ENCODE results near the gene ADARB2. TPM values are rescaled to one million over a fixed set of nuclear protein-coding genes. Genes with fewer than 3 reads are reported as not detected.
A peak's percentile ranks its signal among the peaks of the same experiment; 100 is the strongest.

The ADARB2 gene
- total and polyA plus RNA-seq, 4 donors, result 0.22 to 1.3 (median 0.55) TPM

GRCh38 chr10:1563028-1563427 is 174.3 kb downstream of the ADARB2 start:
- ATAC-seq (ENCODE audit: insufficient read depth, low FRiP score) (no peak), DNase-seq (no peak)
- H3K9ac ChIP-seq (ENCODE audit: insufficient read depth in 1 of 2, low read length in 2 of 2), result no peak overlapping the region
- WGBS, 2 donors, result 83 to 86% methylated on average over 13 of the region's 13 CpGs
- no peak overlapping the region for H3K4me3 ChIP-seq
- H3K27me3 ChIP-seq (ENCODE audit: control insufficient read depth in 3 of 3, insufficient read depth in 3 of 3, low read length in 2 of 3), result peaks cover 0 to 31% (median 2%) of the 10 kb centered on the region in 3 donors
- peaks cover 0 to 13% (median 2%) of the 10 kb centered on the region in 5 donors for H3K4me1 ChIP-seq (ENCODE audit: control insufficient read depth in 5 of 5, insufficient read depth in 5 of 5, low read length in 5 of 5)
- no peaks in the 10 kb centered on the region for H3K36me3 ChIP-seq (ENCODE audit: control insufficient read depth in 4 of 4, insufficient read depth in 4 of 4, low read length in 4 of 4)
- H3K27ac ChIP-seq (ENCODE audit: low read depth in 1 of 2, low read length in 1 of 2), result no peak overlapping the region
- peaks cover 0 to 2% (median 0%) of the 10 kb centered on the region in 4 donors for H3K9me3 ChIP-seq (ENCODE audit: control insufficient read depth in 4 of 4, insufficient read depth in 3 of 4, low read length in 3 of 4)
- TF ChIP-seq CTCF (IDR thresholded peaks at IDR 0.05; ENCODE audit: control extremely low read depth, extremely low read depth), result no peak

GRCh38 chr10:1561731-1562337 is 175.5 kb downstream of the ADARB2 start:
- no peaks in the 10 kb centered on the region for H3K36me3 ChIP-seq (ENCODE audit: control insufficient read depth in 4 of 4, insufficient read depth in 4 of 4, low read length in 4 of 4)
- H3K4me3 ChIP-seq, result no peak overlapping the region
- no peak for ATAC-seq (ENCODE audit: insufficient read depth, low FRiP score)
- 72 to 76% methylated on average over 19 of the region's 19 CpGs for WGBS, 2 donors
- H3K27me3 ChIP-seq (ENCODE audit: control insufficient read depth in 3 of 3, insufficient read depth in 3 of 3, low read length in 2 of 3), result peaks cover 0 to 31% (median 2%) of the 10 kb centered on the region in 3 donors
- H3K27ac ChIP-seq (ENCODE audit: low read depth in 1 of 2, low read length in 1 of 2), result no peak overlapping the region
- no peak for TF ChIP-seq CTCF (IDR thresholded peaks at IDR 0.05; ENCODE audit: control extremely low read depth, extremely low read depth)
- H3K9me3 ChIP-seq (ENCODE audit: control insufficient read depth in 4 of 4, insufficient read depth in 3 of 4, low read length in 3 of 4), result peaks cover 0 to 2% (median 0%) of the 10 kb centered on the region in 4 donors
- H3K4me1 ChIP-seq (ENCODE audit: control insufficient read depth in 5 of 5, insufficient read depth in 5 of 5, low read length in 5 of 5), result peaks cover 0 to 13% (median 2%) of the 10 kb centered on the region in 5 donors
- DNase-seq, result peak in 1 of 3 donors; percentile 7
- no peak overlapping the region for H3K9ac ChIP-seq (ENCODE audit: insufficient read depth in 1 of 2, low read length in 2 of 2)

- peak in 1 of 3 donors; percentile 3 for DNase-seq
- Histone ChIP-seq H3K9me3 (ENCODE audit: control insufficient read depth in 4 of 4, insufficient read depth in 3 of 4, low read length in 3 of 4) (peaks cover 0 to 2% (median 0%) of the 10 kb centered on the region in 4 donors), H3K36me3 (ENCODE audit: control insufficient read depth in 4 of 4, insufficient read depth in 4 of 4, low read length in 4 of 4) (no peaks in the 10 kb centered on the region), H3K9ac (ENCODE audit: insufficient read depth in 1 of 2, low read length in 2 of 2) (no peak overlapping the region), H3K4me3 (no peak overlapping the region), H3K27me3 (ENCODE audit: control insufficient read depth in 3 of 3, insufficient read depth in 3 of 3, low read length in 2 of 3) (peaks cover 0 to 29% (median 0%) of the 10 kb centered on the region in 3 donors), H3K27ac (ENCODE audit: low read depth in 1 of 2, low read length in 1 of 2) (no peak overlapping the region), H3K4me1 (ENCODE audit: control insufficient read depth in 5 of 5, insufficient read depth in 5 of 5, low read length in 5 of 5) (peaks cover 0 to 13% (median 2%) of the 10 kb centered on the region in 5 donors)
- no peak for ATAC-seq (ENCODE audit: insufficient read depth, low FRiP score)
- 72 to 86% methylated on average over 16 of the region's 16 CpGs for WGBS, 2 donors
- TF ChIP-seq CTCF (IDR thresholded peaks at IDR 0.05; ENCODE audit: control extremely low read depth, extremely low read depth), result no peak
Observed at GRCh38 chr10:1560535-1561192, 176.7 kb downstream of the ADARB2 start.
